HK-2 (cell line): ENCODE measurements around the gene HOXD8.

Experiments
- DNase-seq: peaks from one replicate; pipeline ENCODE4 v3.0.0-alpha.2; 2018; ENCODE audit not compliant: unreplicated experiment

The HOXD8 gene

GRCh38 chr2:176103194-176103593, 26.3 kb upstream of the HOXD8 start:
- DNase-seq = no peak

- DNase-seq = no peak
These were observed 25.7 kb upstream of the HOXD8 start for GRCh38 chr2:176103742-176104315.

GRCh38 chr2:176104316-176105077, 25.0 kb upstream of the HOXD8 start:
- peak; percentile 61 for DNase-seq

- peak; percentile 41 for DNase-seq
These were observed 24.3 kb upstream of the HOXD8 start for GRCh38 chr2:176105078-176105729.

GRCh38 chr2:176105730-176106580, 23.6 kb upstream of the HOXD8 start:
- DNase-seq = no peak

- DNase-seq = peak; percentile 62
These were observed 22.6 kb upstream of the HOXD8 start, which contains the start of gene HOXD11 for GRCh38 chr2:176106581-176107539. TSS of gene HOXD11 (plus strand) at chr2:176107280. CDS start at chr2:176107356, 76 bp downstream.

DNA sequence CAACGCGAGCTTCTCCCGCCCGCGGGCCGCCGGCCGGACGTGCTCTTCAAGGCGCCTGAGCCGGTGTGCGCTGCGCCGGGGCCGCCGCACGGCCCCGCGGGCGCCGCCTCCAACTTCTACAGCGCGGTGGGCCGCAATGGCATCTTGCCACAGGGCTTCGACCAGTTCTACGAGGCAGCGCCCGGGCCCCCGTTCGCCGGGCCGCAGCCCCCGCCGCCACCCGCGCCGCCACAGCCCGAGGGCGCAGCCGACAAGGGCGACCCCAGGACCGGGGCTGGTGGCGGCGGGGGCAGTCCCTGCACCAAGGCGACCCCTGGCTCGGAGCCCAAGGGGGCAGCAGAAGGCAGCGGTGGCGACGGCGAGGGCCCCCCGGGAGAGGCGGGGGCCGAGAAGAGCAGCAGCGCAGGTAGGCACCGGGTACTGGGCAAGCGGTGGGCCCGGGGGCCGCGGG, 21.7 kb upstream of the HOXD8 start:
- DNase-seq = no peak

GRCh38 chr2:176109192-176109901, 20.2 kb upstream of the HOXD8 start:
- no peak for DNase-seq

DNA sequence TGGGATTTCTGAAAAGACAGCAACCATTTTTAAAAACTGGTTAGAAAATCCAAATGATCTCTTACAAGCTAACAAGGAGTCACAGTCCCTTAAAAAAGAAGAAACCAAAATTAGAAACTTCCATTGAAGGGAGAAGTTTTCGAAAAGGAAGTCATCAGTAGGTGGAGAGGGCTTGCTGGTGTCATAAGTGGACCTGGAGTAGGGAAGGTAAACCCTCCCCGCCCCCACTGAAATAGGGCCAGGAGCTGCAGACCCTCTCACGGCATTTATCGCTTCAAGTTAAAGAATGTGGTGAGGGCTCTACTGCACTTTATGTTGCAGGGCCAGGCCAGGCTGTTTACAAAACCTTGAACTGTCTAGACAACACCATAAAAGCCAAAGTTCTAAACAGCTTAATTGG, 19.6 kb upstream of the HOXD8 start:
- no peak for DNase-seq

GRCh38 chr2:176110415-176111308, 18.8 kb upstream of the HOXD8 start:
- no peak for DNase-seq

- no peak for DNase-seq
These were observed 18.2 kb upstream of the HOXD8 start for GRCh38 chr2:176111309-176111663.

DNA sequence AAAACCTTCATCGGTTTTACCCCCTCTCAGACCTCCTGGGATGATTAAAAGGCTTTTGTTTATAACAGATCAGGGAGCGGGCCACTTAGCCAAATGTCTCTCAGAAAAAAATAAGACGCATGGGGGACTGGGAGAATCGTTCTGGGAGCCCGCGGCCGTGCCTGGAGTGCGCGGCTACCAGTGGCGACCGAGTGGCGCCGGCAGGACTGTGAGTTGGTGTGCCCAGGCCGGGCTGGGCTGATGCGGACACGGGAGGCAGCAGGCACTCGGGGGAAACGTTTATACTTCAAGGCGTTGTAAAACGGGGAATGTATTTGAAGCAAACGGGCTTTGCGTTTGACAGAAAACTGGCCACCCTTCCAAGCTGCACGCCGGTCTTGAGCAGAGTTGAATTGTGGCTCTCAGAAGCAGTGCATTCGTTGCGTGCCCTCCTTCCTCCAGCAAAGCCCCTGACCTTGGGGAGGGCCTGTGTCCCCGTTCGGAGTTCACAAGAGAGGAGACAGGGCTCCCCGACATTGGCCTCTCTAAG, 17.6 kb upstream of the HOXD8 start:
- DNase-seq = no peak

- DNase-seq = no peak
These were observed 16.9 kb upstream of the HOXD8 start for GRCh38 chr2:176112375-176113302.

GRCh38 chr2:176114120-176114929, 15.2 kb upstream of the HOXD8 start:
- no peak for DNase-seq

GRCh38 chr2:176114930-176115625, 14.4 kb upstream of the HOXD8 start:
- DNase-seq = no peak
